ENCODE results near the gene TNFRSF1A.

Gene TNFRSF1A

GRCh38 chr12:6326316-6327228, 15.3 kb downstream of the TNFRSF1A start:
- no peaks in the 10 kb centered on the region for H3K27me3 ChIP-seq (ENCODE audit: insufficient read depth, low read length, poor library complexity)
- no peak overlapping the region for H2BK15ac ChIP-seq (replicated peaks; ENCODE audit: low read depth)
- H3K79me2 ChIP-seq (ENCODE audit: control insufficient read depth, insufficient read depth, low read length), result no peaks in the 10 kb centered on the region
- no peak overlapping the region for H3K4ac ChIP-seq (ENCODE audit: low read depth, low read length)
- WGBS (ENCODE audit: extremely low coverage, insufficient coverage, low lambda C conversion rate), result no CpG with 5 or more reads among the region's 21 CpGs
- H3K23ac ChIP-seq (ENCODE audit: low read length), result peak overlapping the region; percentile 29
- no peak overlapping the region for H4K5ac ChIP-seq (ENCODE audit: low read length)
- H3K4me3 ChIP-seq (ENCODE audit: low read length), result no peak overlapping the region
- peak overlapping the region; percentile 99 for H2AK5ac ChIP-seq (ENCODE audit: low read length)
- peaks cover 32% of the 10 kb centered on the region for H3K4me1 ChIP-seq (ENCODE audit: control insufficient read depth, low read depth, low read length)
- H3K9ac ChIP-seq (ENCODE audit: low read length), result peak overlapping the region; percentile 64
- peak overlapping the region; percentile 89 for H2BK5ac ChIP-seq (ENCODE audit: low read length)
- no peak overlapping the region for H3K4me2 ChIP-seq (ENCODE audit: low read length)
- peaks cover 15% of the 10 kb centered on the region for H3K36me3 ChIP-seq (ENCODE audit: control insufficient read depth, insufficient read depth, low read length)
- H3K79me1 ChIP-seq (ENCODE audit: low read length), result peaks cover 5% of the 10 kb centered on the region
- peak overlapping the region; percentile 82 for H3K56ac ChIP-seq (ENCODE audit: low read length)
- H3K18ac ChIP-seq (ENCODE audit: low read length), result peak overlapping the region; percentile 28
- DNase-seq, result peak; percentile 94
- H2BK120ac ChIP-seq (ENCODE audit: low read depth, low read length), result no peak overlapping the region
- H4K8ac ChIP-seq (ENCODE audit: low read depth, low read length), result no peak overlapping the region
- no peak overlapping the region for H3K27ac ChIP-seq (ENCODE audit: low read depth, low read length)

- Histone ChIP-seq H3K36me3 (ENCODE audit: control insufficient read depth, insufficient read depth, low read length) (peaks cover 7% of the 10 kb centered on the region), H3K27ac (ENCODE audit: low read depth, low read length) (peak overlapping the region; percentile 76), H3K4me2 (ENCODE audit: low read length) (no peak overlapping the region), H3K23ac (ENCODE audit: low read length) (no peak overlapping the region), H3K79me1 (ENCODE audit: low read length) (peaks cover 3% of the 10 kb centered on the region), H3K4me3 (ENCODE audit: low read length) (no peak overlapping the region), H3K4ac (ENCODE audit: low read depth, low read length) (no peak overlapping the region), H3K18ac (ENCODE audit: low read length) (peak overlapping the region; percentile 95), H2AK5ac (ENCODE audit: low read length) (peak overlapping the region; percentile 28), H3K56ac (ENCODE audit: low read length) (peak overlapping the region; percentile 75), H3K4me1 (ENCODE audit: control insufficient read depth, low read depth, low read length) (peaks cover 34% of the 10 kb centered on the region), H3K27me3 (ENCODE audit: insufficient read depth, low read length, poor library complexity) (no peaks in the 10 kb centered on the region), H2BK120ac (ENCODE audit: low read depth, low read length) (no peak overlapping the region), H2BK5ac (ENCODE audit: low read length) (peak overlapping the region; percentile 98), H3K79me2 (ENCODE audit: control insufficient read depth, insufficient read depth, low read length) (no peaks in the 10 kb centered on the region), H3K9ac (ENCODE audit: low read length) (peak overlapping the region; percentile 29), H4K8ac (ENCODE audit: low read depth, low read length) (no peak overlapping the region), H4K5ac (ENCODE audit: low read length) (no peak overlapping the region), H2BK15ac (replicated peaks; ENCODE audit: low read depth) (no peak overlapping the region)
- DNase-seq, result no peak
- WGBS (ENCODE audit: extremely low coverage, insufficient coverage, low lambda C conversion rate), result no CpG with 5 or more reads among the region's 6 CpGs
Observed at GRCh38 chr12:6324936-6325750, 16.7 kb downstream of the TNFRSF1A start.

GRCh38 chr12:6323995-6324711, 17.7 kb downstream of the TNFRSF1A start:
- Histone ChIP-seq H3K4me2 (ENCODE audit: low read length) (peak overlapping the region; percentile 16), H2BK15ac (replicated peaks; ENCODE audit: low read depth) (no peak overlapping the region), H3K56ac (ENCODE audit: low read length) (peak overlapping the region; percentile 88), H3K27ac (ENCODE audit: low read depth, low read length) (peak overlapping the region; percentile 94), H3K36me3 (ENCODE audit: control insufficient read depth, insufficient read depth, low read length) (peaks cover 5% of the 10 kb centered on the region), H3K4me3 (ENCODE audit: low read length) (no peak overlapping the region), H3K4me1 (ENCODE audit: control insufficient read depth, low read depth, low read length) (peaks cover 34% of the 10 kb centered on the region), H3K27me3 (ENCODE audit: insufficient read depth, low read length, poor library complexity) (no peaks in the 10 kb centered on the region), H3K79me2 (ENCODE audit: control insufficient read depth, insufficient read depth, low read length) (no peaks in the 10 kb centered on the region), H4K8ac (ENCODE audit: low read depth, low read length) (peak overlapping the region; percentile 79), H4K5ac (ENCODE audit: low read length) (peak overlapping the region; percentile 7), H3K9ac (ENCODE audit: low read length) (peak overlapping the region; percentile 77), H3K23ac (ENCODE audit: low read length) (peak overlapping the region; percentile 95), H3K4ac (ENCODE audit: low read depth, low read length) (peak overlapping the region; percentile 82), H2AK5ac (ENCODE audit: low read length) (peak overlapping the region; percentile 83), H2BK5ac (ENCODE audit: low read length) (peak overlapping the region; percentile 98), H3K18ac (ENCODE audit: low read length) (peak overlapping the region; percentile 95), H3K79me1 (ENCODE audit: low read length) (peaks cover 3% of the 10 kb centered on the region), H2BK120ac (ENCODE audit: low read depth, low read length) (peak overlapping the region; percentile 10)
- no CpG with 5 or more reads among the region's 19 CpGs for WGBS (ENCODE audit: extremely low coverage, insufficient coverage, low lambda C conversion rate)
- no peak for DNase-seq

DNA sequence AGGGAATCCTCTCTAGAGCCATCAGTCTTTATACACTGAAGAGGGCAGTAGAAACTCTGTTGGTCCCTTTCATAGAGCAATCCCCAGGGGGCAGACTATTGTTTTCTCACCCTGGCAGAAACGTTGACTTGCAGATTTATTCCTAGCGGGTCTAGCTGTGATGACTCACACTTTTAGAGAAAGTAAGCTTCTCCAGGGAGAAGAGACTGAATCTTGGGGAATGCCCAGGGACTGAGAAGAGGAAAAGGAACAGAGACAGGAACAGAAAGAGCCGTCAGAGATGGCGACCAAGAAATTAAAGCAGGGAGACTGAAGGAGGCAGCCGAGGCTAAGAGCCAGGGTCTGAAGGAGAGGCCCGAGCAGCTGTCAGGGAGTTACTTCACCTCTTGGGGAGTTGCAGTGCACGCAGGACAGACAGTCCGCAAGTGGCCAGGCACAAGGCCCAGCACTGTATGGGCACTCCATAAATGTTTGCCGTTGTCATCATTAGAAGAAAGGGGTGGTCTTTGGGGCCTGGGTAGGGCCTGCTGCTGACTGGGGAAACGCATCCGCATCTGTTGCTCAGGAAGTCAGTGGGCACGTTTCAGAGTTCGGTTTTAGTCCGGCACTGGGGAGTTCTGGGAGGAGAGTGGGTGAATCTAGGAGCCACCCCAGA, 18.4 kb downstream of the TNFRSF1A start:
- H3K4me2 ChIP-seq (ENCODE audit: low read length), result peak overlapping the region; percentile 16
- no CpG with 5 or more reads among the region's 14 CpGs for WGBS (ENCODE audit: extremely low coverage, insufficient coverage, low lambda C conversion rate)
- H3K79me2 ChIP-seq (ENCODE audit: control insufficient read depth, insufficient read depth, low read length), result no peaks in the 10 kb centered on the region
- H3K4me1 ChIP-seq (ENCODE audit: control insufficient read depth, low read depth, low read length), result peaks cover 34% of the 10 kb centered on the region
- H3K9ac ChIP-seq (ENCODE audit: low read length), result peak overlapping the region; percentile 77
- peak overlapping the region; percentile 83 for H2AK5ac ChIP-seq (ENCODE audit: low read length)
- peak; percentile 99 for DNase-seq
- peak overlapping the region; percentile 79 for H4K8ac ChIP-seq (ENCODE audit: low read depth, low read length)
- no peaks in the 10 kb centered on the region for H3K27me3 ChIP-seq (ENCODE audit: insufficient read depth, low read length, poor library complexity)
- peak overlapping the region; percentile 97 for H2BK5ac ChIP-seq (ENCODE audit: low read length)
- no peak overlapping the region for H3K4me3 ChIP-seq (ENCODE audit: low read length)
- H3K23ac ChIP-seq (ENCODE audit: low read length), result peak overlapping the region; percentile 95
- peak overlapping the region; percentile 95 for H3K18ac ChIP-seq (ENCODE audit: low read length)
- H3K4ac ChIP-seq (ENCODE audit: low read depth, low read length), result peak overlapping the region; percentile 82
- peak overlapping the region; percentile 3 for H2BK120ac ChIP-seq (ENCODE audit: low read depth, low read length)
- peaks cover 1% of the 10 kb centered on the region for H3K36me3 ChIP-seq (ENCODE audit: control insufficient read depth, insufficient read depth, low read length)
- peak overlapping the region; percentile 88 for H3K56ac ChIP-seq (ENCODE audit: low read length)
- no peak overlapping the region for H2BK15ac ChIP-seq (replicated peaks; ENCODE audit: low read depth)
- peaks cover 3% of the 10 kb centered on the region for H3K79me1 ChIP-seq (ENCODE audit: low read length)
- H3K27ac ChIP-seq (ENCODE audit: low read depth, low read length), result peak overlapping the region; percentile 94
- H4K5ac ChIP-seq (ENCODE audit: low read length), result peak overlapping the region; percentile 7

DNA sequence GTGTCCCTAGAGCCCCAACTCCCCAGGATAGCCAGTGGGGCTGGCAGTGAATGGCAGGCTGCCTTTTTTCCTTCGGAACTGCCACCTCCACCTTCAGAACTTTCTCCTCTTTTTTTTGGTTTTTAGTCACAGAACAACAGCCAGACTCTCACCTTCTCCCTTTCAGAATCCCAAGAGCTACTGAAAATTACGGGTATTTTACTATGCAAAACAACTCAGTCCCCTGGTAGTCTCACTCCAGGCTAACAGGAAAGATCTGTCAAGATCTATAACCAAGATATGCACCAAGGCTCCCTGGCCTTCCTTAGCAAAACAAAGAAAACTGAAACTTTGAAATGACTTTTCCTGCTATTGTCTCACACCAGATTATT, 18.9 kb downstream of the TNFRSF1A start:
- H3K4me1 ChIP-seq (ENCODE audit: control insufficient read depth, low read depth, low read length), result peaks cover 34% of the 10 kb centered on the region
- H4K5ac ChIP-seq (ENCODE audit: low read length), result no peak overlapping the region
- H2BK5ac ChIP-seq (ENCODE audit: low read length), result peak overlapping the region; percentile 95
- no peak for DNase-seq
- H3K23ac ChIP-seq (ENCODE audit: low read length), result no peak overlapping the region
- peak overlapping the region; percentile 75 for H2BK120ac ChIP-seq (ENCODE audit: low read depth, low read length)
- H2BK15ac ChIP-seq (replicated peaks; ENCODE audit: low read depth), result no peak overlapping the region
- H2AK5ac ChIP-seq (ENCODE audit: low read length), result peak overlapping the region; percentile 46
- H4K8ac ChIP-seq (ENCODE audit: low read depth, low read length), result no peak overlapping the region
- peak overlapping the region; percentile 92 for H3K56ac ChIP-seq (ENCODE audit: low read length)
- no peaks in the 10 kb centered on the region for H3K36me3 ChIP-seq (ENCODE audit: control insufficient read depth, insufficient read depth, low read length)
- H3K4me3 ChIP-seq (ENCODE audit: low read length), result no peak overlapping the region
- H3K79me2 ChIP-seq (ENCODE audit: control insufficient read depth, insufficient read depth, low read length), result no peaks in the 10 kb centered on the region
- H3K18ac ChIP-seq (ENCODE audit: low read length), result peak overlapping the region; percentile 30
- H3K79me1 ChIP-seq (ENCODE audit: low read length), result peaks cover 3% of the 10 kb centered on the region
- no CpG with 5 or more reads among the region's 2 CpGs for WGBS (ENCODE audit: extremely low coverage, insufficient coverage, low lambda C conversion rate)
- H3K4ac ChIP-seq (ENCODE audit: low read depth, low read length), result peak overlapping the region; percentile 84
- H3K27ac ChIP-seq (ENCODE audit: low read depth, low read length), result peak overlapping the region; percentile 94
- H3K27me3 ChIP-seq (ENCODE audit: insufficient read depth, low read length, poor library complexity), result no peaks in the 10 kb centered on the region
- peak overlapping the region; percentile 59 for H3K9ac ChIP-seq (ENCODE audit: low read length)
- peak overlapping the region; percentile 17 for H3K4me2 ChIP-seq (ENCODE audit: low read length)
